Stimulated activated CD8-positive, alpha-beta memory T cell treated with anti-CD3 and anti-CD28 coated beads, Interleukin-2, amount 100 ng/mL, for 48 hours (primary cell): Measurements from ENCODE around the gene TIMM22.

Source experiments
- DNase-seq, 2 donors: peaks; one replicate each; pipeline ENCODE4 v3.0.0-alpha.2; 2020; ENCODE audit warnings: low read depth in 2 of 2

TIMM22 gene

DNA sequence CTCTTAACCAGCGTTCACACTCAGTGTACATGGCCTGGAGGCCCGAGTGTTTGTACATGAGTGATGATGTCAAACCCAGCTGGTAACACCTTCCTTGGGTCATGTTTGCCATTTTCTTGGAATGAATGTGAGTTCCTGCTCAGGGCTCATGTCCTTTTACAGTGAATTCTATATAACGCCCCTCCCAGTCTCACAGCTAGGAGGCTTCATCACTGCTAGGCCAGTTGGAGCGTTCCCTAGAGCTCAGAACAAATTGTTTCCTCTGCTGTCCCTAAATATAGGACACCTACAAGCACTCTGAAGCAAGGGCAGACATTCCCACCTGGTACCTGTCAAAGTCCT lies 5.5 kb downstream of the TIMM22 start:
- no peak for DNase-seq

DNA sequence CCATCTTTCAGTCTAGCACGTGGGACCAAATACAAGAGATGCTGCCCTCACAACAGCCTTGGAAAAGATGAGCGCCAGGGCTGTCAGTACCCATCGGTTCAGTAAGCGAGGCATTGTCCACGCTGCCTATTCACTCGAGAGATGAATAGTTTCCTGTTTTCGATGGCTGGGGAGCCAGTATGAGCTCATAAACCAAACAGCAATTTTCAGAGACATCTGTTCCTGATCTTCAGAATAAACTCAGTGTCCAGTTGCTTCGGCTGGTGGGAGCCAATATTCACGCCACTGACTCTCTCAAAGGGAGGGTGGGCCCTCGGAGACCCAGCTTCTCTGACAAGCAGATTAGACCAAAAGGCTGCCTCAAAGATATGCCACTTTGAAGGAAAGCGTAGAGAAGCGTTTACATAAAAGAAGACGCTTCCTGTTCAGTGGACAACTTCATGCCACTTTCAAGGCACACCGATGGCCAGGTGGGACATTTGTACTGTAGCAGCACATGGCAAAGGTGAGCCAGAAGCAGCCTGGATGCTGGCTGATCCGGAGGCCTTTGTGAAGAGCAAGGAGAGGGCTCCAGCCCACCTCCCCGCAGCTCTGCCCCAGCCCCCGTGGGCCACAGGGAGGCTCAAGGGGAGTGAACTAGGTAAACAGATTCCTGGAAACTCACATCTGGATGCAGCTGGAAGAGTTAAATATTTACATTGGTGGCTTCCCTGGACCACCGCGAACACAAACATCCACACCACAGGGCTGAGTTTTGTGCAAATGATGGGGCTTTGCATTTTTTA lies 6.0 kb downstream of the TIMM22 start:
- DNase-seq = no peak

DNA sequence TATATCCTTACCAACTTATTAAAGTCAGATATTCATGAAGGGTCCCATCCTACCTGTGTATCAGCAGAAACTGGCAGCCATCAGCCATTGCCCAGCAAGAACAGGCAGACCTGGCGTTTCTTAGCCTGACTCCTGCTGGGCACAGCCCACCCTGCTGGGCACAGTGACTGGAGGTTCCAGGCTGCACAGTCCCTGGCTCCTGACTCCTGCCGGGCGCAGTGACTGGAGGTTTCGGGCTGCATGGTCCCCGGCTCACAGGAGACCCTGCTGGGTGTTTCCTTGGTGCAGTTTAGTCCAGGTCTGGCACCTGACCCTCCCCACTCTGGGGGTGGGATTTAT lies 6.7 kb downstream of the TIMM22 start:
- no peak for DNase-seq

DNA sequence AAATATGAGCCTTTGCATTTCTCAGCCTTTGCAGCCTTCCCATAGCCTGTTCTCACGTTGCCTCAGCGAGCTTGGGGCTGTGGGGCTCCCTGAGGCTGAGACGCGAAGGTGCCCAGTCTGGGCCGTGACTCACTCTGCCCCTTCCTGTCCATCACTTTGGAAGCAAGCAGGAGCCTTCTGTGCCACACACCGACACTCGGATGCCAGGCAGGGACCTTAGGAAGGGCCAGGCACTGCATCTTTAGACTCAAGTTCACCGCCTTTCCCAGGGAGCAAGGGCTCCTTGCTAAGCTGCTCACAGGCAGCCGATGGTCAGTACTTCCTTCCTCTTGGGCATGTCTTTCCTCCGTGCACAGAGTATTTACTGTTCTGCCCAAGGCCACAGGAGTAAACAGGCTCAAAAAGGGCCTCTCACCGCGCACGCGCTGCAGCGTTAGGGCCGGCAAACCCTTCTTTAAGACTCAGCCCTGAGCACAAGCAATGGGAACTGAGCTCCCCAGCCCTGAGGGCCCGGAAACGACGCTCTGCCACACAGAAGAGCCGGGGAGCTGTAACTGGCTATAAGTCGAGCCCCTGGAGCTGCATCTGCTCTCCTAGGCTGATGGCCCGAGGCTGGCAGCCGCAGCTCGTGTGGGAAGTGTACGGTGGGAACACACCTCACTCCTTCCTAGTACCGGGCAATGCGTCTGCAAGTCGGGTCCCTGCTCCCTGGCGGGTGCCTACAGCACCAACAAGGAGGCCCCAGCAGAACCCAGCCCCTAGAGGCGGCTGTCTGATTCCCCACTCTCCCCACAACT lies 7.2 kb downstream of the TIMM22 start:
- no peak for DNase-seq

DNA sequence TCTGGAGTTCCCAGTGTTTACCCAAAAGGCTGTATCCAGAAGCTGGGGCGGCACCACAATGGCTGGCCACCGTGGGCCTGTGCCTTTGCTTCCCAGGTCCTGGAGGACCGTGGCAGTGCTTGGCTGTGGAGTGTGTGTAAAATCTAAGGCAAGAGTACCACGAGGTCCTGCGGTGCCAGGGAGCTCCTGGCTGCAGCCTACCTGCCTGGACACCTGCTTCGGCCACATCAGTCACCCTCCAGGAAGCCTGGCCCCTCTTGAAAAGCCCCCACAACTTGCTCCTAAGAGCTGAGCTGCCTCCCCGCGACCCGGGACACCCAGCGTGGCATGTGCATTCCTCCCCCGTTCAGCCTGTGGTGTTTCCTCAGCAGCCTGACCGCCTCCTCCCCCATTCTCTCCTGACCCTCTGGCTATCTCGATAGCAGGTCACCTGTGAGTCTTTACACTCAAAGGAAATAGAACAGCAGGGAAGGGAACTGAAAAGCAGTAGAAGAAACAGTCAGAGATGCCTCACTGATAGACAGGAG lies 7.9 kb downstream of the TIMM22 start:
- no peak for DNase-seq

DNA sequence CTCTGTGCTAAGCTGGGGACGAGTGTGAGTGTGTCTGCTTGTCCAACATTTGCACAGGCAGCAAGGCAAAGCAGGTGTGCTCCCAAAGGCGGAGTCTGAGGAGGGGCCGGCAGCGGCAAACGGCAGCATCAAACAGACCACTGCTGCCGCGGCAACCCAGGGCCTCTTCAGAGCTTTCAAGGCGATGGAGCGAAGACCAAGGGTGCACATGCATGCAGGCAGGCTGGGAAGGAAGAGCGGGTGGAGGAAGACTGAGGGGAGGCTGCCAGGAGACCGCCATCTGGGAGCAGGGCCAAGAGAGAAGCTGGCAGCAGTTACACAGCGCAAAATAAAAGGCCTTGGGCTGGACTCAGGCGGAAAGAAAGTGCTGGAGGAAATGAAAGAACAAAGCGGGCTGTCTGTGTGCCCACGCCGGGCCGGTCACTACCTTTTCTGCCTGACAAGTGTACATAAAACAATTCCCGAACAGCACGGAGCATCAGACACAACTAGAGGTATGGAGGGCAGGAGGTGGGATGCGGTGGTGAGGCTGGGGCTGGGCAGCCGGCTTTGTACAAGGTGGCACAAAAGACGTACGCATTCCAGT lies 8.5 kb downstream of the TIMM22 start:
- no peak for DNase-seq

DNA sequence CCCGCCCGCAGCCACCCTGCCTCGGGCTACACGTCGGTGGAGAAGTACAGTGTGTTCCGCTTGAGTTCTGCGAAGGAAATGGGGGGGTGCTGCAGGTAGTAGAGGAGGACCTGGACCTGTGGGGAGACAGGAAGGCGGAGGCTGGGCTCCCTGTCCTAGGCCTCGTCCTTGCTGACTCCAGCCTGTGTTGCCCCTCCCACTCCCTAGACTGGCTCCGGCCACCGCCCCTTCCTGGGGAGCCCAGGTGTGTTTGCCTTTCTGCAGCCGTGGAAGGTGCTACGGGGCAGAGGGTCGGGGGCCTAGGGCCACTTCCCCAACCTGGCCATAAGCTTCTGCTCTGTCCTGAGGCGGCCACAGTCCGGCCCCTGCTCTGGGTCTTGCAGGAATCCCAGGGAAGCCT lies 9.1 kb downstream of the TIMM22 start:
- DNase-seq = no peak

DNA sequence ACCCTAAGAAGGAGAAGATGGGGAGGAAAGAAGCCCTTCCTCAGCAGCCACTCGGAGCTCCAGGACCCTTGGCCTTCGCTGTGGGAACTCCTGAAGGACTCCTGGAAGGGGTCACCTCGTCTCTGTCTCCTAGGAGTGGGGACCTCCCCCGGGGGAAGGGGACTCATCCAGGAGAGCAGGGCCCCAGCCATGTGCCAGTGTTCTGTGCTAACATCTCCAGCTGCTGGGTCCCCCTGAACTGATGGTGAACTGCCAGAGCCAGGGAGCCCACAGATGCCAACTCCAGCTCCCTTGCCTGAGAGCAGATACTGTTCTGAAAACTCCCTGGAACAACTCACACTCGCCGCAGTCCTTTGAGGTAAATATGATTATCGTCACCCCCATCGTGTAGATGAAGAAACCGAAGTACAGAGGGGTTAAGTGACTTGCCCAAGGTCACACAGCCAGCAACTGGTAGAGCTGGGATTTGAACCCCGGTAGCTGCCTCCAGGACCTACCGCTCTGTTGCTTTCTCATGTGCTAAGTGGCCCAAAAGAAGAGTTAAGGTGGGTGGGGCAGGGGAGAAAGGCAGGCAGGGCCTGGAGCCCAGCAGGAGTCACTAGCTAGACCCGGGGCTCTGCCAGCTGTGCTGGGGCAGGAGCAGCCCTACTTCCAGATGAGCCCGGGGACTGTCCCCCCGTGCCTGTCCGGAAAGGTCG lies 10.5 kb downstream of the TIMM22 start:
- no peak for DNase-seq

DNA sequence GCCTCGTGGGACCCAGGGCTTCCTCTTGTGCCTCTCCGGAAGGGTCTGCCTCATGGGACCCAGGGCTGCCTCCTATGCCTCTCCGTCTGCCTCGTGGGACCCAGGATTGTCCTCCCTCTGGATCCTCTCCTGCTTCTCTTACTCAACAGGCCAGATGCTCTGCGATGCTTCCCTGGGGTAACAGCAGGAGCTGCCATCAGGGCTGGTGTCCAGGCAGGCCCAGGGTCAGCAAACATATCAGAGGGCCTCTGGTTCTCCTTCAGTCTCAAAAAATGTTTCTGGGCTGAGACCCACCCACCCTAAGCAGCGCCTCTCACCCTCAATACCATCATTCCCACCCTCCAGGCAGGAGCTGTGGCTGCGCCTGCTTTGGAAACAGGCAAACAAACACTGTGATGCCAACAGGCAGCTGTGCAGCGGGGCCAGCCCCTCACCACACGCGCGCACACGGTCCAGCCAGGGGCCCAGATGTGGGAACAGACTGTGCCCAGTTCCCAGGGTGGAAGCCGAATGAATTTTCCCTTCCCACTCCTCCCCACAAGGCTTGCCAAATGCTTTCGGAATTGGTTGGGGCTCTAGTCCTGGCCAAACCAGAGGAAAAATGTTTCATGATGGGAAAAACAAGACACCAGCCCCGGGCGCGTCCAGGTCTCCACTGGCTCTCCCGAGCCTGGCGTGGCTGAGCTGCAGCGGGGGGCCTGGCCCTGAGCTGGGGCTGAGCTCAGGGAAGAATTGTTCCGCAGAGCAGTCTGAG lies 11.3 kb downstream of the TIMM22 start:
- no peak for DNase-seq

DNA sequence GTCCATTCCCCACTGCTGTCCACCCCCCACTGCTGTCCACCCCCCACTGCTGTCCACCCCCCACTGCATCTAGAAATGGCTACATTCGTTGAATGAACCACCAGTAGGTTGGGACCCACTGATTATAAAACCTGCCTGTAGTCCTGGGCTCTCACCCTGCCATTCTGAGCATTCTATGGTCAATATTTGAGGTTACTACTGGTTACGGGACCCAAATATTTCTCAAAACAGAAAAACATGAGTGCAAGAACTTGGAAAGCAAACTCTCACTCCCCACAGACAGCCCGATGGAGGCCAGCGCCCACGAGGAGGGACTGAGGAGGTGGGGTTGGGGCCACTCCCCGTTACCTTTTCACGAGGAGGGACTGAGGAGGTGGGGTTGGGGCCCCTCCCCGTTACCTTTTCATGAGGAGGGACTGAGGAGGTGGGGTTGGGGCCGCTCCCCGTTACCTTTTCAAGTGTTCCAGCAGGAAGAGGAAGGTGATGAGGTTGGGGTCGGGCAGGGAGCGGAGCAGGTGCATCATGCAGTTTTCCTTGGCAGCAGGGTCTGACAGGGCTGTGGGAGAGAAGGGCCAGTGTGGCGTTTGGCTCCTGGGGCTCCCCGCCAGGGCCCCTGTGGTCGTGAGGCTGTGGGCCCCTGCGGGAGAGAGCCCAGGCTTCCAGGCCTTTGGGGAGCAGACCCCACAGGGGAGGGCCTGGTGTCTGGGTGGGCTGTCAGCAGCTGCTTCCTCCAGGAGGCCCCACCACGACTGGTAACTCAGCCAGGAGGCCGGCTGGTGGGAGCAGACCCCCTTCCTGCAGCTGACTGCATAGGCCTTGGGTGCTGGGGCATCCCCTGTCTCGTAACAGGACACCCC lies 12.5 kb downstream of the TIMM22 start:
- DNase-seq = no peak

DNA sequence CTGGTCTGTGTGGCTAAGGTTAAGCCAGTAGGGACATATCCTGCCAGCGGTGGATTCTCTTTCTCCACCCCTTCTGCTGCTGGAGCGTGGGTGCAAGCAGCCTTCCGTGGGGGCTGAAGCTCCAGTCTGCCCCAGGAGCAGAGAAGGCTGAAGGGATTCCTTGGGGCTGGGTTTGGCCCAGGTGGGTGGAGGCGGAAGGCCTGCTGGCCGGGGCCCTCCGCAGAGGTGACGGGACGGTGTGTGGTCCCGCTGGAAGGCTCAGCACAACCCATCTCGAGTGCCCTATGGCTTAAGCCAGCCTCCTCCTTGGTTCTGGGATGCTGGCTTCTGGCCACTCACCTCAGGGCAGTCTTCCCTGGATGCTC lies 13.1 kb downstream of the TIMM22 start:
- DNase-seq = no peak

DNA sequence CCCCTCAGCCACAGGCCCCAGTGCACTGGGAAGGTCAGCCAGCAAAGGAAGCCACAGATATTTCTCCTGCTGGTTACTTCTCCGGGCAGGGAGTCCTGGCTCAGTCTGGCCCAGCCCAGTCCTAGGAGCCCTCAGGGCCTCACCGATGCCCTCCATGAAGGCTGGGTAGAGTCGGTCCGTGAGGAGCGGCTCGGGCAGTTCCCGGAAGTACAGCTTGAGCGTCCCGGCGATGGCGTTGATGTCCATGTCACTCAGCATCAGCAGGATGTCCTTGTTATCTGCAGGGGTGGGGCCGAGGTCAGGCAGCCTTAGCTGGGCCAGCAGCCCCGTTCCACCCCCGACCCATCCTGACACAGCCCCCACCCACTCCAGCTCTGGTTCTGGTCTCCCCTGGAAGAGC lies 13.7 kb downstream of the TIMM22 start:
- no peak for DNase-seq

DNA sequence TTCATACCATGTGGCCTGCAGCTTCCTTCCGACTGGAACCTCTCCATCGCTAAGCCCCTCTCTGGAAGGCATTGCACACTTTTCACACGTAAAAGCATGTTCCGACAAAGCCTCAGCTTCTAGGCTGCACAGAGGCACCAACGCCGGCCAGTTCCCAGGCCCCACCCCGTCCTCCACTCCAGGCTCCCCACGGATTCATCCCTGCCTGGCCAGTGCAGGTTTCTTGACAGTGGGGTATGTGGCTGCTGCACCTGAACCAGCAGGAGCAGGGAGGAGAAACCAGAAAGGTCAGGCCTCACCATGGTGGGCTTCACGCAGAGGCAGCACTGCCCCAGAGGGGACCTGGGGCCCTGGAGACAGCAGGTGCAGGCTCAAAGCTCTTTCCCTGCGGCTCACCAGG lies 14.2 kb downstream of the TIMM22 start:
- no peak for DNase-seq

DNA sequence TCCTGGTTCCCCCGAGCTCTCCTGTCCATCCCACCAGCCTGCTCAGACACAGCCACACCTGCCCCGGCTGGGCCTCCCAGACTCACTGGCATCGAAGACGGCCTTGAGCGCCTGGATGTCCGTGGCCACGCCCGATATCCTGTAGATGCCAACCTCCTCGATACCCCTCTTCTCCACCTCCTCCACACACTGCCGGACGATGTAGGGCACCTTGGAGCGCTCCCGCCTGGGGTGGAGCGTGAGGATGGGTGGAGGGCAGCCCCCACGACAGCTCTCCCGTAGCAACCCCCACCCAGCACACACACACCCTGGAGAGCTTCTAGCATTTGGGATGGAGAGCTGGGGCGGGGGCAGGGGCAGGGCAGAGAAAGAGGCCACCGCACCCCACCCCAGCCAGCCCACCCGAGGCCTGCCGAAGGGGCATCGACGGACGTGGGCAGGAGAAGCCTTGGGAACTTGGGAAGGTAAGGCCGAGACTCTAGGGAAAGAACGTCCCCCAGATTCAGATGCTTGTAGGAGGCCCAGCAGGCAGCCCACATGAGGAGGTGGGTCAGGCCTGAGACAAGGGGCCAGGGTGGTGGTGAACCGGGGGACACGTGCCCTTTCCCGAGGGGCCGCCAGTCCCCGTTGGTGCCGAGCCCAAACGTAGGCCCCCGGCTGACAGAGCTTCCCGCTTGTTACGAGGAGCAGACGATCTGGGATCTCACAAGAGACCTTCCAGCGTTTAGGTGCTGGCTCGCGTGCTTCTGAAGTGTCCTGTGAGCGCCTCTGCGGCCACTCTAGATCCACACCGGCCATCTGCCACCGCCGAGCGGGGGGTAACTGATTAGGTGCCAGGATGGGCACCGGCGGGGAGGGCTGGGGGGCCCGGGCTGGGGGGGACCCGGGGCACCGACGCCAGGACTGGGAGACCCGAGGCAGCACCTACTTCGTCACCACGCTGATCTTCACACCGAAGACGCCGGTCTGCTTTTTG lies 15.1 kb downstream of the TIMM22 start:
- no peak for DNase-seq

DNA sequence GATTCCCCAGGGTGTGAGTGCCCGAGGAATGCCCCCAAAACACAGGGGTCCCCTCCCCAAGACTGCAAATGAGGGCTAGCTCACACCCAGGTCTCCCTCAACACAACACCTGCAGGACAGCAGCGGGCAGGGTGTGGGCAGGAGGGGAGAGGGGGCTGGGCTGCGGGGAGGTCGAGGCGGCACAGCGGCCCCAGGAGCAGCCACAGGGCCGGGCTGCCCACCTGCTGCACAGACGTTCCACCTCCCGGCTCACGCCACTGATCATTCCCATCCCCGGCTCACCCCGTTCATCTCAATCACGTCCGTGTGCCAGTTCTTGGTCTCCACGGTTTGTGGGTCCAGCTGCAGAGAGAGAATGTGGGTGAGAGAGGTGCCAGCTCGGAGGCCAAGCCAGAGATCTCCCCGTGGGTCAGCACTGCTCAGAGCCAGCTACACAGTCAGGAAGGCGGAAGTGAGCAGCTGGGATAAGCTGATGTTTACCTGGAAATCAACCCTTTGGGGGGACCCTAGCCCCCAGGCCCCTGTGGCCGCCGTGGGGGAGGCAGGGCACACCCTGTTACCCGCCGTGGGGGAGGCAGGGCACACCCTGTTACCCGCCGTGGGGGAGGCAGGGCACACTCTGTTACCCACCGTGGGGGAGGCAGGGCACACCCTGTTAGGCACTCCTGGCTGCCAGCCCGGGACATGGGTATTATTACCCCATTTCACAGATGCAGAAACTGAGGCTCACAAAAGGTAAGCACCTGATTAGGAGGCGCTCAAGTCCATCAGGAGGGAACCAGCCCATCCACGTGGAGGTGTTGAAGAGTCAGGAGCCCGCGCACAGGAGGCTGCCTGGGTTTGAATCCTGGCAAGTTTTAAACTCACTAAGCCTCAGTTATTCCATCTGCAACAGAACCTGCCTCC lies 16.1 kb downstream of the TIMM22 start:
- no peak for DNase-seq

DNA sequence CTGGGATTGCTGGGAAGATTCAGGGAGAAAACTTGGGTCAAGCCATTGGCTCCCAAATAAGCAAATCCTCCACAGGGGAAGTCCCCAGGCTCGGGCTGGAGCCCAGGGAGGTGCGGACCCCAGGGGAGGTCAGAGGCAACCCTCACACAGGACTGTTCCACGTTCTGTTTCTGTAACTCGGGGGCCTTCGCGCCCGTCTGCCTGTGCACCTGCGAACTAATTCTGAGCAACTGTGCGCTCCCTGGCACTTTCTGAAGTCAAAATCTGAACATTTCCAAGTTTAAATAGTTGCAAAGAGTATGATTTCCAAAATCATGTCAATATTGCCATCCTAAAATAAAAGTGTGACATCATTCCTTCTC lies 16.8 kb downstream of the TIMM22 start:
- no peak for DNase-seq

DNA sequence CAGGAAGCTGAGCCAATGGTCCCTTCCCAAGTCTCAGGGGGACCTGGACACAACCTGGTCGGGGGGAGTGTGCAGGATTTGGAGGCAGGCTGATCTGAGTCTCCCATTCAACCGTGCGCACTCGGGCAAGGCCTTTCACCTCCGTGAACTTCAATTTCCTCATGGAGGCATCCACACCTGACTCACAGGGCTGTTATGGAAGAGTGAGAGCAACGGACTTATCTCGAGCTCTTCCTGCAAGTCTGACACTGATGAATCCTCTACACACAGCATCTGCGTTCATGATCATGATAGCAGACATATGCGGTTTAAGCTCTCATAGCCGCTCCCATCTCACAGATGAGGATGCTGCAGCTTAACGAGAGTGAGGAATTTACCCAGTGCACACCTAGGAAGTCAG lies 21.6 kb downstream of the TIMM22 start:
- DNase-seq = no peak

DNA sequence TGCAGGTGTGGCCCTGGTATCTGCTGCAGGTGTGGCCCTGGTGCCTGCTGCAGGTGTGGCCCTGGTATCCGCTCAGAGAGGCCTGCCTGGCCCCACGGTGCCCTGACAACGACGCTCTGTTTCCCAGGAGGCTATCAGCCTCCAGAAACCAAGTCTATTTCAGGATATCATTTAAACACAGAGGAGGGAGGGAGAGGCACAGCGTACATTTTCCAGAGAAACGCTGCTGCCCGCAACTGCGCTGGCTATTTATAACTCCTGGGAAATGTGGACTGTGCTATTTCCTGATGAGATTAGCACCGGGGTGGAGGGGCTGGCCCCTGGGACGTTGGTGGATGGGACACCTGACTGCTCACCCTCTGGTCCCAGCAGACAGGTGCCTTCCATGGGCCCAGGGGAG lies 22.5 kb downstream of the TIMM22 start:
- DNase-seq = no peak

DNA sequence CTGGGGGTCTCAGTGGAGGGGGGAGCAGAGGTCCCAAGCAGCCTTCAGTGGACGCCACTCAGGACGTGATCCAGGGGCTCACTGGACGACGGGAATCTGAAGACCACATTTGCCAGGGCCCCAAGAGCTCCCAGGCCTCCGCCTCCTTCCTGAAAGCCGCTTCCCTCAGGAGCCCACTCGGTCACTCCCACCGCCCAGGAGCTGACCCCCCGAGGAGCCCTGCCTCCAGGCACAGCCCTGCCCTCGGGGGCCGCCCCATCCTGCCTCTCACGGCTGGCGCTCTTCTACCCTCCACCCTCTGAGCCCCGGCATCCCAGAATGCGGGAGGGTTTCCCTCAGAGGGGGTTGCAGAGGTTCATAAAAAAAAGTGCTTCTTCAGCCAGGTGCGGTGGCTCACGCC lies 24.2 kb downstream of the TIMM22 start:
- no peak for DNase-seq
